GM12878 (cell line): ENCODE results near the gene IL18. TPM values are rescaled to one million over a fixed set of nuclear protein-coding genes. Genes with fewer than 3 reads are reported as not detected.

Source experiments
- ATAC-seq: fragments of 200-7000 bp; cut with Tn5 transposase; 3 replicates; pipeline ENCODE4 v1.9.1; 2020; ENCODE audit warnings: mild to moderate bottlenecking, moderate library complexity
- BruUV-seq: library from RNA; stranded (reverse); fragments of 400-500 nt; replicated peaks from 2 replicates; lab custom pipeline; 2021; lab: Mats Ljungman, UMichigan
- CTCF ChIA-PET: fragments of 300-600 bp; sonication (Branson Sonifier 250); formaldehyde crosslinking; extraction: SDS; loops from one replicate; lab custom pipeline; 2021; ENCODE audit warnings: inconsistent platforms; lab: Yijun Ruan, JAX
- POLR2A ChIA-PET: fragments of 350-600 bp; formaldehyde crosslinking; extraction: SDS; loops from one replicate; lab custom pipeline; 2021; ENCODE audit warnings: inconsistent platforms; lab: Charles Lee
- RAD21 ChIA-PET: fragments of 300-600 bp; sonication (Branson Sonifier 250); formaldehyde crosslinking; loops from one replicate; lab custom pipeline; 2023; ENCODE audit warnings: antibody characterized with exemption; ENCODE audit not compliant: unreplicated experiment; lab: Charles Lee
- SMC1A ChIA-PET: fragments of 300-600 bp; sonication (Branson Sonifier 250); formaldehyde crosslinking; loops from one replicate; lab custom pipeline; 2023; ENCODE audit not compliant: unreplicated experiment, uncharacterized antibody; lab: Charles Lee
- DNase-seq: peaks from one replicate; pipeline ENCODE4 v3.0.0-alpha.2; 2011; ENCODE audit warnings: low read depth, low spot score
- FAIRE-seq: peaks from 3 replicates; lab custom pipeline; 2011; peaks lifted over from hg19 to GRCh38; lab: Jason Lieb, UNC
- H2AFZ ChIP-seq: 2 replicates; pipeline ENCODE4 v1.6.0; 2011; ENCODE audit warnings: low read depth, low read length, control low read depth; ENCODE audit not compliant: control insufficient read depth
- H3K27ac ChIP-seq: 2 replicates; pipeline ENCODE4 v1.5.1; 2011; ENCODE audit warnings: control low read depth; ENCODE audit not compliant: control insufficient read depth, insufficient read depth
- H3K27me3 ChIP-seq, 2 experiments: replicated peaks in 1 of 2; 2 replicates each; pipeline versions ENCODE4 v1.6.0 to v1.6.1; 2011; ENCODE audit warnings: low read length in 1 of 2; ENCODE audit not compliant: control insufficient read depth in 2 of 2, insufficient read depth in 2 of 2
- H3K36me3 ChIP-seq, 2 experiments: 2 replicates each; pipeline ENCODE4 v1.5.1; 2011; ENCODE audit warnings: low read length in 1 of 2; ENCODE audit not compliant: control insufficient read depth in 2 of 2, insufficient read depth in 2 of 2
- H3K4me1 ChIP-seq: 2 replicates; pipeline ENCODE4 v1.6.1; 2011; ENCODE audit warnings: mild to moderate bottlenecking, low read length, moderate library complexity, mixed read lengths; ENCODE audit not compliant: control insufficient read depth, insufficient read depth
- H3K4me2 ChIP-seq: 2 replicates; pipeline ENCODE4 v1.6.0; 2011; ENCODE audit warnings: control low read depth; ENCODE audit not compliant: control insufficient read depth, insufficient read depth
- H3K4me3 ChIP-seq: fragments of 200-600 bp; sonication (generic); 2 replicates; pipeline ENCODE4 v1.5.1; 2016
- H3K79me2 ChIP-seq: 2 replicates; pipeline ENCODE4 v1.6.0; 2011; ENCODE audit warnings: low read length; ENCODE audit not compliant: control insufficient read depth, insufficient read depth
- H3K9ac ChIP-seq: 2 replicates; pipeline ENCODE4 v1.8.0; 2011; ENCODE audit warnings: low read length, control low read depth, mixed read lengths; ENCODE audit not compliant: control insufficient read depth, insufficient read depth
- H3K9me3 ChIP-seq: replicated peaks from 3 replicates; pipeline ENCODE4 v1.5.1; 2011; ENCODE audit warnings: mild to moderate bottlenecking, low read length; ENCODE audit not compliant: control insufficient read depth, insufficient read depth
- H4K20me1 ChIP-seq: 2 replicates; pipeline ENCODE4 v1.6.0; 2011; ENCODE audit not compliant: control insufficient read depth, insufficient read depth
- CBFB ChIP-seq: IDR thresholded peaks from 2 replicates; pipeline ENCODE4 v1.6.1; 2016; ENCODE audit warnings: antibody characterized with exemption, low read depth
- DPF2 ChIP-seq: fragments of 450-650 bp; IDR thresholded peaks from 2 replicates; pipeline ENCODE4 v1.6.1; 2017; ENCODE audit warnings: mild to moderate bottlenecking
- PRDM15 ChIP-seq: fragments of 450-650 bp; formaldehyde crosslinking; IDR thresholded peaks from 2 replicates; pipeline ENCODE4 v1.4.0; 2020; ENCODE audit warnings: mild to moderate bottlenecking, moderate library complexity
- SMC3 ChIP-seq: IDR thresholded peaks from 2 replicates; pipeline ENCODE4 v1.6.1; 2011; ENCODE audit warnings: low read length, improper control_type of control experiment, borderline replicate concordance
- TAF1 ChIP-seq: IDR thresholded peaks from 2 replicates; pipeline ENCODE4 v1.6.1; 2011; ENCODE audit warnings: mild to moderate bottlenecking, low read depth, low read length, borderline replicate concordance
- USF1 ChIP-seq: IDR thresholded peaks from 2 replicates; pipeline ENCODE4 v1.6.1; 2011; ENCODE audit warnings: borderline replicate concordance, low read depth, mild to moderate bottlenecking, moderate library complexity, mixed read lengths, low read length; ENCODE audit not compliant: insufficient read depth; ENCODE audit errors: extremely low read length
- YY1 ChIP-seq: IDR thresholded peaks from 2 replicates; pipeline ENCODE4 v1.6.1; 2011; ENCODE audit warnings: low read depth, mild to moderate bottlenecking, low read length
- WGBS: methylation state at CpG from one replicate; pipeline ENCODE4 v1.1.6; 2016; ENCODE audit warnings: low lambda C conversion rate; ENCODE audit not compliant: insufficient replicate concordance, insufficient coverage; ENCODE audit errors: missing lambda C conversion rate; 5-methylcytosine and 5-hydroxymethylcytosine counted together
- in situ Hi-C: fragments of 300-500 bp; cut with MboI; formaldehyde crosslinking; loops from 9 replicates; pipeline ENCODE4 v1.14.3; 2018; ENCODE audit warnings: mixed read lengths
- intact Hi-C: fragments of 100-400 bp; cut with micrococcal nuclease; formaldehyde crosslinking; loops from one replicate; pipeline ENCODE4 v1.14.2; 2022; ENCODE audit not compliant: unreplicated experiment
- polyA plus RNA-seq, 11 experiments: library from polyadenylated mRNA; depleted of rRNA in 4 of 11; unstranded in 6 of 11; stranded (reverse) in 5 of 11; fragments of >200 nt; fragmentation: Nextera tagmentation in 4 of 11; fragmentation: Illumina TruSeq in 1 of 11; extraction: Ambion mirVana in 4 of 11; extraction: Trizol in 1 of 11; gene quantifications; 1 replicate in 1 of 11; 2 replicates in 10 of 11; pipeline versions ENCODE4 v1.2.1 to v1.2.3, GENCODE V29; 2011 to 2016; ENCODE audit warnings: inconsistent platforms in 2 of 11, missing spikeins in 2 of 11, low read depth in 1 of 11
- total RNA-seq, 4 experiments: library from RNA; depleted of rRNA in 3 of 4; stranded (reverse); fragments of >200 nt in 3 of 4; fragmentation: Illumina TruSeq in 1 of 4; extraction: Trizol in 1 of 4; gene quantifications; 2 replicates each; pipeline versions ENCODE4 v1.2.1 to v1.2.3, GENCODE V29; 2013 to 2021

Gene IL18
- total and polyA plus RNA-seq, 10 of the 15 experiments (the other 5 are each of a cell fraction or from before 2014, with no cell fraction given) = 0.12 to 0.42 (median 0.24) TPM

- Histone ChIP-seq H3K9ac (no peak overlapping the region), H3K4me1 (peaks cover 10% of the 10 kb centered on the region), H4K20me1 (no peaks in the 10 kb centered on the region), H3K36me3 (no peaks in the 10 kb centered on the region), H2AFZ (no peak overlapping the region), H3K27me3 (no peaks in the 10 kb centered on the region), H3K9me3 (no peaks in the 10 kb centered on the region; the same call in 2 of the 3 replicates), H3K27ac (no peak overlapping the region), H3K79me2 (no peaks in the 10 kb centered on the region), H3K4me2 (no peak overlapping the region), H3K4me3 (no peak overlapping the region)
- in situ Hi-C loops = no loop called here
- TF ChIP-seq TAF1 = no peak
- no peak for TF ChIP-seq YY1
- no peak for TF ChIP-seq DPF2
- TF ChIP-seq SMC3 = no peak
- no peak for TF ChIP-seq PRDM15 (CRISPR knock-in tag)
- TF ChIP-seq CBFB = no peak
- TF ChIP-seq USF1 = no peak
- CTCF ChIA-PET = interaction anchor here (2.1 kb wide), 1 partner anchor 10 kb away, joined by 9 read pairs; no protein-coding TSS in a partner anchor
- DNase-seq = no peak
- POLR2A ChIA-PET = interaction anchor here (0.6 kb wide), 1 partner anchor 9 kb away, joined by 3 read pairs; no protein-coding TSS in a partner anchor
- BruUV-seq = no TSS peak
- WGBS = 96% methylated on average over 4 of the region's 4 CpGs
- SMC1A ChIA-PET = interaction anchor here (1.2 kb wide), 1 partner anchor 10 kb away, joined by 4 read pairs; no protein-coding TSS in a partner anchor
- ATAC-seq = no peak
- RAD21 ChIA-PET = no interaction called here
- intact Hi-C loops = no loop called here
- FAIRE-seq = no peak
These were observed 40.8 kb downstream of the IL18 start for GRCh38 chr11:112123129-112123528.
